ENCODE results near the gene RERG. TPM values are rescaled to one million over a fixed set of nuclear protein-coding genes. Genes with fewer than 3 reads are reported as not detected.
"Not testable (repeated sequence)": the region's sequence is repeated elsewhere in the genome, so short reads cannot be mapped to it uniquely, and the experiment has no call there.

RERG gene
- total RNA-seq (2014; rRNA removed; shearing (Covaris generic)) = not detected in 2 replicates

- no peak for DNase-seq (ENCODE audit: low spot score)
Observed at GRCh38 chr12:15220915-15221885, at the start of gene RERG. Gene RERG (minus strand): TSS chr12:15221417. CDS start chr12:15217489, 3,928 bp downstream.

- DNase-seq (ENCODE audit: low spot score) = no peak
Observed at GRCh38 chr12:15270591-15270990, 49.4 kb upstream of the RERG start.

- peak; percentile 47 for DNase-seq (ENCODE audit: low spot score)
Observed at GRCh38 chr12:15268927-15269552, 47.8 kb upstream of the RERG start.

GRCh38 chr12:15268309-15268708 is 47.1 kb upstream of the RERG start:
- no peak for DNase-seq (ENCODE audit: low spot score)

- DNase-seq (ENCODE audit: low spot score) = no peak
Observed at GRCh38 chr12:15265875-15266274, 44.7 kb upstream of the RERG start.

- no peak for DNase-seq (ENCODE audit: low spot score)
Observed at GRCh38 chr12:15256761-15257160, 35.5 kb upstream of the RERG start.

- DNase-seq (ENCODE audit: low spot score) = no peak
Observed at GRCh38 chr12:15253990-15254389, 32.8 kb upstream of the RERG start.

- no peak for DNase-seq (ENCODE audit: low spot score)
Observed at GRCh38 chr12:15244926-15245325, 23.7 kb upstream of the RERG start.

GRCh38 chr12:15244341-15244740 is 23.1 kb upstream of the RERG start:
- no peak for DNase-seq (ENCODE audit: low spot score)

- no peak for DNase-seq (ENCODE audit: low spot score)
Observed at GRCh38 chr12:15243102-15243501, 21.9 kb upstream of the RERG start.

GRCh38 chr12:15240898-15241297 is 19.7 kb upstream of the RERG start:
- DNase-seq (ENCODE audit: low spot score) = no peak

GRCh38 chr12:15234508-15234907 is 13.3 kb upstream of the RERG start:
- DNase-seq (ENCODE audit: low spot score) = no peak

- DNase-seq (ENCODE audit: low spot score) = no peak
Observed at GRCh38 chr12:15234011-15234410, 12.8 kb upstream of the RERG start.

GRCh38 chr12:15232959-15233358 is 11.7 kb upstream of the RERG start:
- no peak for DNase-seq (ENCODE audit: low spot score)

- DNase-seq (ENCODE audit: low spot score) = no peak
Observed at GRCh38 chr12:15231493-15231892, 10.3 kb upstream of the RERG start.

- DNase-seq (ENCODE audit: low spot score) = no peak
Observed at GRCh38 chr12:15230751-15231150, 9.5 kb upstream of the RERG start.

- no peak for DNase-seq (ENCODE audit: low spot score)
Observed at GRCh38 chr12:15230137-15230536, 8.9 kb upstream of the RERG start.

GRCh38 chr12:15227004-15227679 is 5.9 kb upstream of the RERG start:
- no peak for DNase-seq (ENCODE audit: low spot score)

GRCh38 chr12:15225863-15226218 is 4.6 kb upstream of the RERG start:
- DNase-seq (ENCODE audit: low spot score) = not testable (repeated sequence)

- DNase-seq (ENCODE audit: low spot score) = no peak
Observed at GRCh38 chr12:15225136-15225862, 4.1 kb upstream of the RERG start.

- DNase-seq (ENCODE audit: low spot score) = no peak
Observed at GRCh38 chr12:15222219-15222618, 1.0 kb upstream of the RERG start.

- no peak for DNase-seq (ENCODE audit: low spot score)
Observed at GRCh38 chr12:15220451-15220850, 766 bp downstream of the RERG start.
